HG02840 (cell line): Measurements from ENCODE around the gene VAMP4.

ENCODE experiments used
- ATAC-seq: cut with Tn5 transposase; IDR thresholded peaks from one replicate; pipeline ENCODE4 v1.9.1; 2021; ENCODE audit warnings: mild to moderate bottlenecking, moderate library complexity, moderate number of reproducible peaks; ENCODE audit not compliant: unreplicated experiment, low FRiP score

Gene VAMP4

DNA sequence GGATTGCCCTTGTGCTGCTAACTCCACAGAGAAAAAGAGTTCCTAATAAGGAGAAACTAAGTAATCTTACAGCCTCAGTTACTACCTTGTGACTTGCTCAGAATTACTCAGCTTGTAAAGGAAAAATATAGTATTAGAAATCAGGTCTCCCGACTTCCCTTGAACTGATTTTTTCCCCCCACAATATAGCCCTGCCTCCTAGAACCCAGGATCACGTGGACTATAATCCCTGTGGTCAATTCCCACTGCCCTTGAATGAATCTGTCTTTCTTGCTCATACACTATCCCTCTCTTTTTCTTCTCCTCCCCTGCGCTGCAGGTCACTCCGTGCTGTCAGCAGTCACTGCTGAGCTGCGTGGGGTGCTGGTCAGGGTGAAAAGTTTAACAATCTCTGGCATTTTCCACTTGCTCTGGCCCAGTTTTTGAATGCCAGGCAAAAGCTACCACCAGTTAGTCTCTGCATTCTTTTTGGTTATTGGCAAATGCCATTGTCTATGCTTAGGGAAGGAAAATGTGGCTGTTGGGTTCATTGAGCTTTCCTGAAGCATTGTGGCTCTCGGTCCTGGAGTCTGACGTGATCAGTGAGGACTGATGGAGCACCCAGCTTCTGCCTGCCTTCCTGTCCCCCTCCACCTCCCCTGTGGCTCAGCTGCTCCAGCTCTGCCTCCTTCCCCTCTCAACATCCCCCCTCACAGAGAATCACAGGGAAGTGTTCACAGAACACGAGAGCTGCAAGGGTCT, 87.5 kb downstream of the VAMP4 start:
- ATAC-seq: no peak

DNA sequence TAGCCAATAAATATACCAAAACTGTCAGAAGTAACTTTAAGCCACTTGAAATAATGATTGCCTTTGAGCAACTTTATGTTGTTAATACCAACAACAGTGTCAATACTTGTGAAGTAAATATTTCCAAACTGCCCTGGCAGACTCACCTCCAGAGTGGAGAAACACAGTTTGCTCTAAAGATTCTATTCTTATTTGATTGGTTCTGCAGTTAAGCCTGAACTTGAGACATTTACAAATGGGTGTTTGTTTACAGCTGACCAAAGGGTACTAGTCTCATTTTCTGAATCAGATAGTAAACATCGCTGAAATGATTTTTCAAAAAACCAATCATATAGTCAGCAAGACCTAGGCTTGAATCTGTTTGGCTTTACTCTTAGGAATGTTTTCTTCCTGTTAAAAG, 88.1 kb downstream of the VAMP4 start:
- ATAC-seq: no peak

DNA sequence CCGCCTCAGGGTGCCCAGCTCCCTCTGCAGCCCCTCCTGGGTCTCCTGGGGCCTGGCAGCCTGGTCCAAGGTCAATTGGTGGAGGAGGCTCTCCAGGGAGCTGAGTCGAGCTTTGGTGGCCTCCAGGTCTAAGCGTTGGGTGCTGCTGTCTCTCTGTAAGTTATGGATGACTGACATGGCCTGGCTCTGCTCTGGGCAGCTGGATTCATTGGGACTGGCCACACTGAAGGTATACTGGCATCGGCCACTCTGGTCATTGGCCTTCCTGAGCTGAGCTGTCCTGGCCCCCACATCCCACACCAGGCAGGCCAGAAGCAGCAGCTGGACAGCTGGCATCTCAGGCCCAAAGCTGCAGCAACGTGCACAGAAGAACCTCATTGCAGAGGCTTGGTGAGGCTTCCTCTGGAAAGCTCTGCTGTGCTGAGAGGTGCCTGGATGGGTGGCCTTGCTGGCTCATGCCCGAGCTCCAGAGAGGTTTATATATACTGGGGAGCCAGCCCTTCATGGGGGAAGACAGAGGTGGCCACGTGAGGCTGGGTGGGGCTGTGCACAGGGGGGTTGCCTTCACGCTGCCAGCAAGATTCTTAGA, 89.5 kb downstream of the VAMP4 start, which contains the start of gene MYOC:
Gene MYOC (minus strand): TSS at position 455 of the 589 bp plus-strand sequence. CDS start 77 bp downstream, at position 378.
- ATAC-seq: no peak
